H1 (cell line): ENCODE results near the gene COL27A1. TPM values are rescaled to one million over a fixed set of nuclear protein-coding genes. Genes with fewer than 3 reads are reported as not detected.

Experiments used
- CTCF ChIA-PET: fragments of 300-600 bp; sonication (Branson Sonifier 250); formaldehyde crosslinking; loops from one replicate; lab custom pipeline; 2021; ENCODE audit not compliant: partially characterized antibody; lab: Charles Lee
- POLR2A ChIA-PET: fragments of 300-600 bp; sonication (Branson Sonifier 250); formaldehyde crosslinking; loops from one replicate; lab custom pipeline; 2021; ENCODE audit warnings: inconsistent platforms; ENCODE audit not compliant: partially characterized antibody; lab: Charles Lee
- DNase-seq, 2 experiments: peaks; one replicate each; pipeline versions ENCODE4 v3.0.0 to v3.0.0-alpha.2; 2010 to 2022; ENCODE audit warnings: low spot score in 2 of 2, low read depth in 1 of 2, mixed read lengths in 1 of 2
- FAIRE-seq: peaks from 2 replicates; lab custom pipeline; 2011; peaks lifted over from hg19 to GRCh38; lab: Jason Lieb, UNC
- H2AFZ ChIP-seq: 2 replicates; pipeline ENCODE4 v1.8.1; 2012; ENCODE audit warnings: low read length, inconsistent platforms
- H2AK5ac ChIP-seq: 2 replicates; pipeline ENCODE4 v1.6.1; 2013; ENCODE audit warnings: low read depth, low read length
- H2BK120ac ChIP-seq: replicated peaks from 2 replicates; pipeline ENCODE3; 2013; ENCODE audit warnings: low read depth, low read length, inconsistent platforms
- H2BK12ac ChIP-seq: 2 replicates; pipeline ENCODE4 v1.6.1; 2013; ENCODE audit warnings: low read depth, low read length
- H2BK15ac ChIP-seq: 2 replicates; pipeline ENCODE4 v1.6.1; 2013; ENCODE audit warnings: low read length
- H2BK20ac ChIP-seq: 2 replicates; pipeline ENCODE4 v1.6.1; 2013; ENCODE audit warnings: low read length
- H2BK5ac ChIP-seq: 2 replicates; pipeline ENCODE4 v1.6.1; 2013; ENCODE audit warnings: low read depth, low read length
- H3K14ac ChIP-seq: 2 replicates; pipeline ENCODE4 v1.6.1; 2013; ENCODE audit warnings: inconsistent platforms; ENCODE audit not compliant: insufficient read length
- H3K18ac ChIP-seq: 2 replicates; pipeline ENCODE4 v1.6.1; 2013; ENCODE audit warnings: low read length; ENCODE audit errors: extremely low read depth
- H3K23ac ChIP-seq: 2 replicates; pipeline ENCODE4 v1.6.1; 2013; ENCODE audit warnings: inconsistent platforms; ENCODE audit not compliant: insufficient read length
- H3K23me2 ChIP-seq: 2 replicates; pipeline ENCODE4 v1.6.1; 2013; ENCODE audit warnings: low read depth, low read length
- H3K27ac ChIP-seq: 2 replicates; pipeline ENCODE4 v1.6.1; 2011; ENCODE audit warnings: low read depth, low read length, inconsistent platforms
- H3K27me3 ChIP-seq, 4 experiments: replicated peaks in 1 of 4; 1 replicate in 1 of 4; 2 replicates in 3 of 4; pipeline versions ENCODE4 v1.6.1 to v1.8.1; 2011 to 2013; ENCODE audit warnings: low read length in 3 of 4, mild to moderate bottlenecking in 3 of 4, inconsistent platforms in 2 of 4, mixed read lengths in 2 of 4, moderate library complexity in 1 of 4; ENCODE audit not compliant: control insufficient read depth in 3 of 4, insufficient read depth in 3 of 4; ENCODE audit errors: extremely low read depth in 1 of 4
- H3K36me3 ChIP-seq, 4 experiments: 2 replicates each; pipeline versions ENCODE4 v1.6.1 to v1.8.1; 2011 to 2013; ENCODE audit warnings: mild to moderate bottlenecking in 4 of 4, low read length in 3 of 4, moderate library complexity in 2 of 4, control low read depth in 1 of 4, inconsistent platforms in 1 of 4; ENCODE audit not compliant: insufficient read depth in 4 of 4, control insufficient read depth in 2 of 4
- H3K4ac ChIP-seq: replicated peaks from 2 replicates; pipeline ENCODE3; 2013; ENCODE audit warnings: low read length, low read depth, mixed read lengths, inconsistent platforms; ENCODE audit not compliant: insufficient read length
- H3K4me1 ChIP-seq, 4 experiments: replicated peaks in 1 of 4; 1 replicate in 1 of 4; 2 replicates in 3 of 4; pipeline versions ENCODE4 v1.6.1 to v1.8.1; 2011 to 2013; ENCODE audit warnings: low read length in 3 of 4, inconsistent platforms in 2 of 4, mixed read lengths in 1 of 4; ENCODE audit not compliant: insufficient read depth in 4 of 4, control insufficient read depth in 3 of 4
- H3K4me2 ChIP-seq, 2 experiments: 2 replicates each; pipeline versions ENCODE4 v1.6.1 to v1.8.1; 2011 to 2013; ENCODE audit warnings: low read depth in 2 of 2, low read length in 2 of 2, control low read depth in 1 of 2, inconsistent platforms in 1 of 2, mild to moderate bottlenecking in 1 of 2; ENCODE audit not compliant: insufficient read depth in 1 of 2
- H3K4me3 ChIP-seq, 4 experiments: fragments of 200-600, 300-600 bp in 1 of 4; sonication (generic), shearing (Covaris generic), sonication (Bioruptor Twin) in 1 of 4; 2 replicates each; pipeline versions ENCODE4 v1.5.1 to v1.8.1; 2011 to 2016; ENCODE audit warnings: low read length in 4 of 4, low read depth in 3 of 4, control low read depth in 2 of 4, inconsistent platforms in 2 of 4, mild to moderate bottlenecking in 2 of 4, mixed read lengths in 1 of 4, moderate library complexity in 1 of 4; ENCODE audit not compliant: insufficient read depth in 2 of 4; ENCODE audit errors: extremely low read depth in 1 of 4
- H3K56ac ChIP-seq: replicated peaks from 2 replicates; pipeline ENCODE3; 2013; ENCODE audit warnings: low read depth, mild to moderate bottlenecking, mixed read lengths, low read length, inconsistent platforms; ENCODE audit not compliant: insufficient read length
- H3K79me1 ChIP-seq: 2 replicates; pipeline ENCODE4 v1.6.1; 2013; ENCODE audit warnings: low read depth, low read length, control low read depth
- H3K79me2 ChIP-seq, 2 experiments: 2 replicates each; pipeline versions ENCODE4 v1.6.1 to v1.8.1; 2012 to 2013; ENCODE audit warnings: low read length in 2 of 2, mild to moderate bottlenecking in 2 of 2, inconsistent platforms in 1 of 2; ENCODE audit not compliant: insufficient read depth in 2 of 2, control insufficient read depth in 1 of 2
- H3K9ac ChIP-seq, 4 experiments: replicated peaks in 1 of 4; 1 replicate in 1 of 4; 2 replicates in 3 of 4; pipeline versions ENCODE4 v1.6.1 to v1.8.1; 2011 to 2013; ENCODE audit warnings: low read depth in 3 of 4, low read length in 3 of 4, control low read depth in 2 of 4, mild to moderate bottlenecking in 2 of 4, moderate library complexity in 2 of 4, inconsistent platforms in 1 of 4; ENCODE audit errors: extremely low read depth in 1 of 4
- H3K9me3 ChIP-seq, 2 experiments: 2 replicates each; pipeline versions ENCODE4 v1.6.1 to v1.8.1; 2012 to 2013; ENCODE audit warnings: mild to moderate bottlenecking in 2 of 2, moderate library complexity in 2 of 2, control low read depth in 1 of 2, inconsistent platforms in 1 of 2, low read depth in 1 of 2, low read length in 1 of 2, mixed read lengths in 1 of 2; ENCODE audit not compliant: insufficient read depth in 2 of 2
- H4K20me1 ChIP-seq, 2 experiments: replicated peaks in 1 of 2; 2 replicates each; pipeline versions ENCODE3 to v1.8.1; 2011 to 2013; ENCODE audit warnings: inconsistent platforms in 2 of 2, low read length in 2 of 2, mild to moderate bottlenecking in 1 of 2; ENCODE audit not compliant: insufficient read depth in 2 of 2, control insufficient read depth in 1 of 2
- H4K5ac ChIP-seq: 2 replicates; pipeline ENCODE4 v1.6.1; 2013; ENCODE audit warnings: low read length, low read depth, mixed read lengths, inconsistent platforms; ENCODE audit not compliant: insufficient read length
- H4K8ac ChIP-seq: 2 replicates; pipeline ENCODE4 v1.8.0; 2013; ENCODE audit warnings: mild to moderate bottlenecking, moderate library complexity, low read length, inconsistent platforms; ENCODE audit not compliant: insufficient read depth; ENCODE audit errors: extremely low read depth
- H4K91ac ChIP-seq: replicated peaks from 2 replicates; pipeline ENCODE3; 2013; ENCODE audit warnings: low read length, mixed read lengths, inconsistent platforms; ENCODE audit not compliant: insufficient read length
- ATF3 ChIP-seq: IDR thresholded peaks from 2 replicates; pipeline ENCODE4 v1.6.1; 2011; ENCODE audit warnings: low read depth, mild to moderate bottlenecking, low read length; ENCODE audit not compliant: insufficient read depth
- CHD1 ChIP-seq: IDR thresholded peaks from 2 replicates; pipeline ENCODE4 v1.6.1; 2012; ENCODE audit warnings: low read depth, low read length, improper control_type of control experiment
- HDAC2 ChIP-seq, 2 experiments: fragments of 300-600 bp in 1 of 2; sonication (generic) in 1 of 2; IDR thresholded peaks; 2 replicates each; pipeline ENCODE4 v1.6.1; 2011 to 2012; ENCODE audit warnings: low read depth in 2 of 2, low read length in 2 of 2, mild to moderate bottlenecking in 2 of 2, moderate library complexity in 2 of 2, borderline replicate concordance in 1 of 2, inconsistent platforms in 1 of 2
- MAFK ChIP-seq: IDR thresholded peaks from 2 replicates; pipeline ENCODE4 v1.6.1; 2012; ENCODE audit warnings: low read depth, mild to moderate bottlenecking, improper control_type of control experiment, low read length
- MAX ChIP-seq: IDR thresholded peaks from 2 replicates; pipeline ENCODE4 v1.6.1; 2012; ENCODE audit warnings: inconsistent platforms
- NRF1 ChIP-seq: IDR thresholded peaks from 2 replicates; pipeline ENCODE4 v1.6.1; 2011; ENCODE audit warnings: mild to moderate bottlenecking, low read depth, low read length, improper control_type of control experiment
- RFX5 ChIP-seq: IDR thresholded peaks from 2 replicates; pipeline ENCODE4 v1.6.1; 2011; ENCODE audit warnings: low read depth, low read length, improper control_type of control experiment, borderline replicate concordance
- SAP30 ChIP-seq: fragments of 300-600 bp; sonication (generic); IDR thresholded peaks from 2 replicates; pipeline ENCODE4 v1.7.1; 2012; ENCODE audit warnings: low read length, moderate library complexity, mild to moderate bottlenecking, inconsistent platforms; ENCODE audit not compliant: insufficient read depth, insufficient replicate concordance
- SIX5 ChIP-seq: IDR thresholded peaks from 2 replicates; pipeline ENCODE4 v1.6.1; 2011; ENCODE audit warnings: mild to moderate bottlenecking, low read depth, low read length
- TCF12 ChIP-seq: IDR thresholded peaks from 2 replicates; pipeline ENCODE4 v1.6.1; 2011; ENCODE audit warnings: low read depth, mild to moderate bottlenecking, low read length
- USF2 ChIP-seq: IDR thresholded peaks from 2 replicates; pipeline ENCODE4 v1.6.1; 2011; ENCODE audit warnings: low read length, improper control_type of control experiment
- ZNF274 ChIP-seq: IDR thresholded peaks from 2 replicates; pipeline ENCODE4 v1.7.0; 2012; ENCODE audit warnings: low read length, borderline replicate concordance; ENCODE audit errors: extremely low read depth
- WGBS, 2 experiments: shearing (Covaris generic) in 1 of 2; methylation state at CpG; one replicate each; pipeline versions ENCODE4 v1.1.6 to v1.1.7; 2013 to 2015; ENCODE audit warnings: low lambda C conversion rate in 2 of 2, mixed read lengths in 2 of 2, inconsistent platforms in 1 of 2, low coverage in 1 of 2, missing lambda C conversion rate in 1 of 2; ENCODE audit not compliant: insufficient replicate concordance in 2 of 2, insufficient coverage in 1 of 2, insufficient read length in 1 of 2; ENCODE audit errors: extremely low coverage in 1 of 2, missing lambda C conversion rate in 1 of 2; 5-methylcytosine and 5-hydroxymethylcytosine counted together
- polyA plus RNA-seq, 7 experiments: library from polyadenylated mRNA; depleted of rRNA in 3 of 7; stranded (reverse) in 5 of 7; unstranded in 2 of 7; fragments of >200 nt in 5 of 7; fragments of 200-250 nt in 2 of 7; gene quantifications; 1 replicate in 5 of 7; 2 replicates in 1 of 7; 4 replicates in 1 of 7; pipeline versions ENCODE4 v1.2.1 to v1.2.3, GENCODE V29; 2011 to 2013; ENCODE audit warnings: missing spikeins in 2 of 7, mixed read lengths in 2 of 7
- total RNA-seq: library from RNA; stranded (reverse); fragmentation: NEBNext Ultra II Directional; extraction: Animal tissue kit (Norgen Biotek cat#: 25700); gene quantifications from 2 replicates; pipeline ENCODE4 v1.2.1, GENCODE V29; 2021

COL27A1 gene
- total and polyA plus RNA-seq, 2 of the 8 experiments (the other 6 are each of a cell fraction or from before 2014, with no cell fraction given), result 15.1 to 22.8 TPM

- no peaks in the 10 kb centered on the region; a peak in 2 of 7 replicates for H3K27me3 ChIP-seq
- H4K91ac ChIP-seq, result no peak overlapping the region
- H3K4me2 ChIP-seq, result no peak overlapping the region
- H3K14ac ChIP-seq, result no peak overlapping the region
- FAIRE-seq (no peak), DNase-seq (no peak)
- ChIA-PET POLR2A (no interaction called here), CTCF (interaction anchor here (0.7 to 5.4 kb wide), 13 partner anchors 13 to 129 kb away, joined by 3 to 33 read pairs (median 4); no protein-coding TSS in a partner anchor)
- no peaks in the 10 kb centered on the region for H3K9me3 ChIP-seq
- no peak overlapping the region for H2BK5ac ChIP-seq
- H3K27ac ChIP-seq, result no peak overlapping the region
- no peak overlapping the region for H4K5ac ChIP-seq
- no peaks in the 10 kb centered on the region for H3K23me2 ChIP-seq
- H3K4ac ChIP-seq, result no peak overlapping the region
- H2BK12ac ChIP-seq, result no peak overlapping the region
- no peak overlapping the region for H2AFZ ChIP-seq
- H3K56ac ChIP-seq, result no peak overlapping the region
- no peaks in the 10 kb centered on the region for H3K36me3 ChIP-seq
- no peak overlapping the region for H3K4me3 ChIP-seq
- H2BK15ac ChIP-seq, result no peak overlapping the region
- 84% methylated on average over 5 of the region's 5 CpGs; no CpG with 5 or more reads in 1 of the 2 experiments for WGBS, 2 experiments
- peaks cover 0 to 4% (median 0%) of the 10 kb centered on the region in 4 experiments; a peak in 2 of 7 replicates for H3K4me1 ChIP-seq
- no peak overlapping the region for H4K8ac ChIP-seq
- H3K79me1 ChIP-seq, result no peaks in the 10 kb centered on the region
- no peak overlapping the region for H2BK120ac ChIP-seq
- H3K18ac ChIP-seq, result no peak overlapping the region
- H2BK20ac ChIP-seq, result no peak overlapping the region
- no peak overlapping the region for H2AK5ac ChIP-seq
- no peaks in the 10 kb centered on the region for H4K20me1 ChIP-seq
- H3K9ac ChIP-seq, result no peak overlapping the region
- no peaks in the 10 kb centered on the region for H3K79me2 ChIP-seq
- no peak overlapping the region for H3K23ac ChIP-seq
- TF ChIP-seq HDAC2 (IDR thresholded peaks at IDR 0.05; ENCODE audit: borderline replicate concordance in 1 of 2, low read depth in 2 of 2, low read length in 2 of 2), result no peak
- no peak for TF ChIP-seq CHD1
- no peak for TF ChIP-seq TCF12
- TF ChIP-seq NRF1, result no peak
- TF ChIP-seq SAP30, result no peak
- TF ChIP-seq MAX, result no peak
- no peak for TF ChIP-seq ATF3
- TF ChIP-seq USF2, result no peak
- no peak for TF ChIP-seq MAFK
- no peak for TF ChIP-seq RFX5
- TF ChIP-seq SIX5, result no peak
- no peak for TF ChIP-seq ZNF274
Measured at GRCh38 chr9:114237247-114237646, 81.9 kb downstream of the COL27A1 start.
